HuH-7.5 (cell line): ENCODE measurements around the gene PDE1A.

Source experiments
- DNase-seq: peaks from one replicate; pipeline ENCODE4 v3.0.0; 2011; ENCODE audit warnings: low spot score

The PDE1A gene

DNA sequence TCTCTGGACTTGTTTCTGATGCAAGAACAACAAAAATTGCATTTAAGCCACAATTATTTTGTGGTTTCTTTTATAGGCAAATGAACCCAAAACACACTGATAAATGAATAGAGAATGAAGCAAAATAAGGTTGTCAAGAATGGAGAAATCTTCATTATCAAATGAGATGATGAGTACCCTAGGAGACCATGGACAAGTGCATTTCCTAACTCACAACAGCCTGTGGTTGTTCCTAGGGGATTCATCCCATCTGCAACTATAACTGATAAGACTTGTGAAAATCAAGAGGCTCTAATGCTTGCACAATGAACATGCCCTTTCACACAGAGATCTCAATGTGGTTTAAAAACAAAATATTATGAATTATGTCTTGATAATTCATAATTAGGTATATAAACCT, 159.9 kb downstream of the PDE1A start:
- no peak for DNase-seq

DNA sequence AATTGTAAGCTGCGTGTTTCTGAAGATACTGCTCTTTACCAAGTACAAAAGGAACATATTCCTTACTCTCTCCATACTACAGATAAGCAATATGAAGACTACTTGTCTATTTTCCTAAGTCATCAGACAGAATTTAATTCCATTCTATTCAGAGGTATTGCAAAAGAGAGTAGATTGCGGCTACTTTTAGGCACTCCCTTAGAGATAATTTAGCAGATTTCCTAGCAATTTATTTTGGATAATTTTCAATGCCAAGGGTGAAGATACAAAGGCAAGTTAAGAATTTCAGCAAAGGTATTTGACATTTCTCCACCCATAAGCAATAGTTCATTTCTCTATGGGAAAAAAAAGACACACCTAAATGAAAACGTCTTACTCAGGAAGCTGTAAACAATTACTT, 161.1 kb downstream of the PDE1A start:
- no peak for DNase-seq

DNA sequence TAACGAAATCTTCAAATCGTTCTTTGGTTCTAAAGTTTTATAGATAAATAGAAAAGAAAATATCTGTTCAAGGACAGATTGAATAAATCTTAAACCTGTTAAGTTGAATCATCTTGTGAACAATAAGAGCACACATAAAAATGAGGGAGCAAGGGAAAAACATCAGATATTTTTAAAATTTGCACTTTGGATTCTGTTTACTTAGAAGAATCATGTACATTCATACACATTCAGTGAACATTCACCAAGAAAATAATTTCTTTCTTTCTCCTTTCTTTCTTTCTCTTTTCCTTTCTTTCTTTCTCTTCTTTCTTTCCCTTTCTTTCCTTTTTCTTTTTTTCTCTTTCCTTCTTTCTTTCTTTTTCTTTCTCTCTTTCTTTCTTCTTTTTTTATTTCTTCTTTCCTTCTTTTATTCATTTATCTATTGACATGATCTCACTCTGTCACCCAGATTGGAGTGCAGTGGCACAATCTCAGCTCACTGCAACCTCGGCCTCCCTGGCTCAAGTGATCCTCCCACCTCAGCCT, 164.9 kb downstream of the PDE1A start:
- DNase-seq = no peak

DNA sequence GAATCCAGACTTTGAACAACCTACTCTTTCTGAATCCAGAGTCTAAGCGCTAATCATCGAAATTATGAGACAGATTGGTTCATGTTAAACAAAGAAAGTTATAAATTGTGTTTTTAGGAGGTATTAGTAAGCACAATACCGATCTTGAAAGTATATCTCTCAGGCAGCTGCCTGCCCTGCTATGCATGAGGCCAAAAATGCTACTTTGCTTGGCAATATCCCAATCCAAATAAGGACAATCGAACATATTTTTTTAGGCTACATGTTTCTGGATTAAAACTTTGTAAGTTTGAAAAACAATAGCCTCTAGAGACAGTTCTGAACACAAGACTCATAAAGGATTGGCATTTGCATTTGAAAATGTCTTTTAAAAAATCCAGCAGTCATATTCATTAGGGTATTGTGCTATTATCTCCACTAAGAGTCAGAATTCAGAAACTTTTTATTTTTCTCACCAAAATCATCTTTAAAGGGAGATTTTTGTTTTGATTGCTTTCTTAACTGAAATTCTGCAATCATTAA, 167.1 kb downstream of the PDE1A start:
- DNase-seq = no peak

DNA sequence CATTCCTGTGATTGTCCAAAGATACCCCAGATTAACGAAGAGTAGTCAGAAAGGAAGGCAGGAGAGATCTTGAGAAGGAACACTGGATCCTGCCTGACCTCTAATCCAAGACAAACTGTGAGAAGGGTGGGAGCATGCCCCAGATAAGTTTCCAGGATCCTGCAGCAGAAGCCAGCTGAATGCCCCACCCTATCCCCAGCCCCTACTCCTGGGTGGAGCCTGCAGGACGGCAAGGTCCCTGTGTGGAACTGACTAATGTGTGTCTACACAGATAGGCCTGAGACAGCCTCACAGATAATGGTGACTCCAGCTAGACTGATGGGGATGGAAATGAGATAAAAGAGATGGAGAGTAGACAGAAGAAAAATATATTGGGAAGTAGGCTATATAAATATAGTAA, 174.3 kb downstream of the PDE1A start:
- no peak for DNase-seq

DNA sequence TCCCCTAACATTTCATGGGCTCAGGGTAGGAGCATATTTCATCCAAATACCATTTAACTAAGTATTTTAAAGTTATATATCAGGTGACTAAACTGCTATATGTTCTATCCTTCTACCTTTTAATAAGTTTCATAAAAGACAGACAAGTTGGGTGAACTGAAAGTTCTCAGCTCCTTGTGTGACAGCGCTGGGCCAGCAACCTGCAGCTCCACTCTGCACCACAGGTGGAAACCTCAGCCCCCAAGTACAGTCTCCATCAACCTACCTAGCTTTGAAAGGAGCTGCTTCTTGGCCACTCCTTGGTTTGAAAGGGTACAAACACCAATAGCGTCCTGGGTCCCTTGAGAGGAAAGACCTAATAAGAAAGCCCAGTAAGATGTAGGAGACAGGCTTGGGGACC, 177.9 kb downstream of the PDE1A start:
- DNase-seq = no peak

DNA sequence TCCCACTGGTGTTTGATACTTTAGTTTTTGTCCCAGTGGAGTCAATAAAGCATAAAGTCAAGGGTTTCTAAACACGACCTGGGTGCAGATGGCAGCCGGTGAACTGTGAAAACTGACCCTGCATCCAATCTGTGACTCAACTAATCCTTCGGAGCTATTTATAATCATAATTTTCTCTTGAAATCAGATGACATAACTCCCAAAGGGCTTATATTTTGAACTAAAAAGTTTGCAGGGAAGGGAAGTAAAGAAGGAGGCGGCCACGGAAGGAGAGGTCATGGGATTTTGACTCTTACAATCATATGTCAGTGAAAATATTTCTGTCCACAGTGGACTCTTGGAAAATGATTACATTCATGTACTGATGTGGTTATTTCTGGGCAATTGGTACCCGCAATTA, 178.5 kb downstream of the PDE1A start:
- DNase-seq = no peak

DNA sequence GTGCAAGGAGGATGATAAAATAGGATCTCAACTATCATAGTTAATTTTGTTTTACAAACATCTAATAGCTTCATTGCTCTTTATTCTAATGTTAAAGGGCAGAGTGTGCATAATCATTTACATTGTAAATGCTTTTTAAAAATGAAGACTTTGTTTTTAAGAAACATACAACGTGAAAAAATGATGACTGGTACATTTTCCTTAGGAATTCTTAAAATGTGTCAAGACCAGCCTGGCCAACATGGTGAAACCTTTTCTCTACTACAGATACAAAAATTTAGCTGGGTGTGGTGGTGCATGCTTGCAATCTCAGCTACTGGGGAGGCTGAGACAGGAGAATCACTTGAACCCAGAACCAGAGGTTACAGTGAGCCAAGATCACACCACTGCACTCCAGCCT, 179.0 kb downstream of the PDE1A start:
- DNase-seq = no peak

DNA sequence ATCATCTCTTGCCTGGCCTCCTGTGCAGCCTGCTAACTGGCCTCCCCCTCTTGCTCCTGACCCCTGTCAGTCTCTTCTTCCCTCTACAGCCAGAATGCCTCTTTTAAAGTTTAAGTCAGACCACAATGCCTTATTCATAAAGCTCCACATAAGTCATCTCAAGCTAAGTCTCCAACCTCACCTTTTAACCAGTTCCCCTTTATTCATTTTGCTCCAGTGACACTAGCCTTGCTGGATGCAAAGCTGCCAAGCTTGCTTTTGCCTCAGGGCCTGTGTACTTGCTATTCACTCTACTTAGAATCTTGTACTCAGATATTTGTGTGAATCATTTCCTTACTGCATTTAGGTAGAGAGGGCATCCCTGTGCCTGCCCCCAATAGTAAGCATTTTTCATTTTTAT, 180.9 kb downstream of the PDE1A start:
- DNase-seq = no peak

DNA sequence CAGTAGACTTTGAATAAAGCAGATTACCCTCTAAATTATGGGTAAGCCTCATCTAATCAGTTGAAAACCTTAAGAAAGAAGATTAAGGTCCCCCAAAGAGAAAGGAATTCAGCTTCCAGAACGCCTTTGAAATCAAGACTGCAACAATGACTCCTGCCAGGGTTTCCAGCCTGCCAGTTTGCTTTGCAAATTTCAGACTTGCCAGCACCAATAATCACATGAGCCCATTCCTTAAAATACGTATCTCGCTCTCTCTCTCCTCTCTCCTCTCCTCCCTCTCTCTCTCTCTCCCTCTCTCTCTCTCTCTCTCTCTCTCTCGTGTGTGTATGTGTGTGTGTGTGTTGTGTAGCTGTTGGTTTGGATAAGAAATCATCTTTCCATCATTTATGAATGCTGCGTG, 184.2 kb downstream of the PDE1A start:
- DNase-seq = no peak

DNA sequence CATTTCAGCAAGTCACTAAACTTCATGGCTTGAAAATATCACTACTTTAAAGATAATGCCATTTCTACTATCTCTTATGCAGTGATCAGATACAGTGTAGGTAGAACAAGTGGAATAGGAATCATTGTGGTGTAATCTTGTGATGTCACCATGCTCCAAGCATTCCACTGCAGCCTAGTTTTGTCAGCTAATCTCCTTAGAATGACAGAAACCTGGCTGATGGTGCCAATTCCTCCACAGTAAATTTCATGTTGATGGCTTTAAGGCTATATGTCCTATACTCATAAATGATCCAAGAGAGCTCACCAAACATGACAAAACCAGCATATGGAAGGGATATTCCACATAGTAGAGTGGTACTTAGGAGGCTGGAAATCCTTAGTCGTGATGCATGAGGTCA, 184.9 kb downstream of the PDE1A start:
- DNase-seq = no peak

DNA sequence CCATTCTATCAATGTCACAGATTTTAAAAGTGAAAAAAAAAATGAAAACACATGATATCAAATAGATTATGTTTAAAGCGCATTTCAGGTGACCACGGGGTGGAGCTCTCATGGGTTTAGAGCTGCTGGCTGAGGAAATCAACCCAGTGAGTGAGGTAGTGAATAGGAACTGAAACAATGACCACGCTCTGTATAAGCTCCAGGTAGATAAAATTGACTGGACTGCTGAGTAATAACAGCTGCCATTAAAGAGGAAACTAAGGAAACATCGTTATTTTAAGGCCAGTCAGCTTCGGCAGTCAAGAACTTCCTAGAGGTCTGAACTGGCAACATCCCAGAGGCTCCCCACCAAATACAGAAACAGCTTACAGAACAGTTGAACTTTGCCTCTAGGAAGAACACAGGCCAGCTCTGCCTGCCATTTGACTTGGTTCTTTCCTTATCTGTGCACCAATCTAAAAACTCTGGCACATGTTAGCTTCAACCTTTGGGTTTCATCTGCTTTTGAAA, 185.9 kb downstream of the PDE1A start:
- DNase-seq = peak; percentile 28

DNA sequence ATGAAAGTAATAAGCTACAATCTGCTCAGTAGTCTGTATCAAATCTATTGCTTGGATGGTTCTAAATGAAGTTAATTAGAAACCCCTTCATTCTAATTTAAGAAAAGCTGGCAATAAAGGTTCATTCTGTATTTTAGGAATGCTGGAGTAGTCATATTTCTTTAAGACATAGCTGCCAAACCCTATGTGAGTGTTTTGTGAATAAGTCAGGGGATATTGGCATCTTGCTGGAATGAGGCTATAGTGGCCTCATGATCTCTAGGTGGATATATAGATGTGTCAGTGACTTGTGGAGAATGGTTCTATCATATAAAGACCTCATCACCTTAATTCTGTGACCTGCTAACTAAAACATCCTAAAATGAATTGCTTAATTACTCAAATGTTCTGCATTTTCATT, 196.3 kb downstream of the PDE1A start:
- DNase-seq = no peak

DNA sequence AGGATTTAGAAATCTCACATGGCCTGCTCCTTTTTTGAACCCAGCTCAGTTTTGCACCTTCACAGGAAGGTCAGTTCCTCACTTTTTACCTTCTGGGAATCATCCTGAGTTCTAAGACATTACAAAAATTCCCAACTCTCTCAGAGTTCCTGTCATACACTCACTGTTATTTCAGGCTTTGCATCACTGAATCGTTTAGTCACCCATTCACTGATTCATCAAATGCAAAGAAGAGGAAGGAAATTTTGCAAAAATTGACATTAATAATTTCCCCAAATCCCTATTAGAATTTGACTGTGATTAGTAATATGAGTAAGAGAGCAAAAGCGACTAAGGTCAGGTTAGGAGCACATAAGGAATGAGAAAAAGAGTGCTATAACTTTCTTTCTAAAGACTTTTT, 197.5 kb downstream of the PDE1A start:
- no peak for DNase-seq

DNA sequence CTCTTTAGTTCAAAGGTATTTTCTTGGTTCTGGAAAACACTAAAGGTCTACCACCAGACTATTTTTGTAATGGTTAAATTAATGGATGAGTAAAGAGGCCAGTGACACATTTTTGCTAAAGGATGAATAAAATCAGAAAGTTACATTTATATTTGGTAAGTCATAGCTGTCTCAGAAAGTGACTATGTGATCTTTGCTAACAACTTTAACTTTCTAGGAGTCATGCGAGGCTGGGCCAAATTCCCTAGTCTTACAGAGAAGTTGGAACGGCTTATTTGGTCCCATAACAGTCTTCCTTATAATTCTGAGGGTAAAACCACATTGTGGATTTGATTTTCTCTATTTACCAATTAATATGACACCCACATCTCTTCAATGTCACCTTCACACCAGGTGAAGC, 198.1 kb downstream of the PDE1A start:
- no peak for DNase-seq

DNA sequence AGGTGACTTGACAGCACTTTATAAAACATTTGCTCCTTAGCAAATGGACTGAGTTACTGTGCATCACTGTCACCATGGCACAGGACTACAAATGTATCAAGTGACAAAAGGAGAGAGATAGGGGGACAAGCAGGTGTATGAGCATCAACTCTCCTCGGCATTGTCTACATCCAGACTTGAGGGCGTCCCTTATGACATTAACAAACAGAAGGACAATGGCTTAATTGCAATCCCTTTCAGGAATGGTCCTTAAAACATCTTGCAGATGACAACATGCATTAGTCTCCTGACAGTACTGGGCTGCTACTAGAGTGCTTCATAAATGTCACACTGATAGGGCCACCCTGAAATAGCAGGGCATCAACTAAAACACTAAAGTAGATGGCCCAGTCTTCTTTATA, 198.8 kb downstream of the PDE1A start:
- DNase-seq = no peak

DNA sequence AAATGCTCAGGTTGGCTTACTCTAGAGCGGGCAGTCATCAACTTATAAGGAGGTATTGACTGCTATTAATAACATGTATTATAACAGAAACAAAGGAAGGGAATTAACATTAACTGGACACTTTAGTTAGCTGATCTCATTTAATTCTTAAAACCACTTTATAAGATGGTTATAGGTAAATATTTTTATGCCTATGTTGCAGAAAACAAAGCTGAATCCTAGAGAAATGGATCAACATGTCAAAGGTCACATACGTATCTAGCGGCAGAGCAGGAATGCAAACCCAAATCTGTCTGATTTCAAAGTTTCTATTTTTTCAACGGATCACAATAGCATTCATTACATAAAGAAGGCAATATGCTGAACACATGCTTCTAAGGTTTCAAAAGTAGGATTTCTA, 200.0 kb downstream of the PDE1A start:
- no peak for DNase-seq

DNA sequence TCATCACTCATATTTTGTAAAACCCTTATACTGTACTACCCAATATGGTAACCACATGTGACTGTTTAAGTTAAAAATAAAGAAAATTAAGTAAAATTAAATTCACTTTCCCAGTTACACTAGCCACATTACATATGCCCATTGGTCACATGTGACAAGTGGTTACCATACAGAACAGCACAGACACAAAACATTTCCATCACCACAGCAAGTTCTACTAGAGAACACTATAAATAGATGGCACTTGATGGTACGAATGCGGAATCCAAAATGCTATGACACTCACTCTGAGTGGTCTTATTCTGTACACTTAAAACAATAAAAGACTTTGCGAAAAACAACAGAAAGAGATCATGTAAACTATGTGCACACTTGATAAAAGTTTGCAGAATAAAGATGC, 202.2 kb downstream of the PDE1A start:
- no peak for DNase-seq

DNA sequence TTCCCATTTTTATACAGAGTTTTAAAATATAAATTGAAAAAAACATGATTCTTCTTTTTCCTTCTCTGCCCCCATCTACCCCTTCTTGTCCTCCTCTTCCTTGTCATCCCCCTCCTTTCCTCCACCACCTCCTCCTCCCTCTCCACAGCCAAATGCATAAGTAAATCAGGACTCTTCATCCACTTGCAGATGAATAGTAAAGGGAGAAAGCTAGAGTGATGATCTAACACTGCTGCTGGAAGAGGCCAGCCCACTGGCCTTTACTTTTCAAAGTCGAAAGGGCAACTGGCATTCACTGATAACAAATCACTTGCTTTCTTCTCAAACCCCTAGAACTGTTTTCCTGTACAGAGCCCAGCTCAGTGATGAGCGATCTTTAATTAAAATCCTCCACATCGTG, 205.8 kb downstream of the PDE1A start:
- DNase-seq = no peak

DNA sequence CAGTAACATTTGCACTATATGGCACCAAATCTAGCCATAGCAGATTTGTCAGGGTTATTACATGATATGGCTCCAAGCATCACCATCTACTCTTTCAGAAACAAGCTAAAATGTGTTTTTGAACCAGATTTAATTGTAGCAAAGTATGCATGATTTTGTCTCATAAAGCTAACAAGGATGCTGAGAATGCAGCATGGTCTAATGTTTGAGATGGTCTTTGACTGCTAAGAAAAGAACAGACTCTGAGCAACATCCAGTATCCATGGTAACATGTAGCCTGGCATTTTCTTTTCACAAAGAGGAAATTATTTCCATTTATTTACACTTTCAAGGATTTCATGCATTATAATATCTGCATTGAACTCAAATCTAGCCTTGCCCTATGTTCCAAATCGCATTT, 206.5 kb downstream of the PDE1A start:
- no peak for DNase-seq

DNA sequence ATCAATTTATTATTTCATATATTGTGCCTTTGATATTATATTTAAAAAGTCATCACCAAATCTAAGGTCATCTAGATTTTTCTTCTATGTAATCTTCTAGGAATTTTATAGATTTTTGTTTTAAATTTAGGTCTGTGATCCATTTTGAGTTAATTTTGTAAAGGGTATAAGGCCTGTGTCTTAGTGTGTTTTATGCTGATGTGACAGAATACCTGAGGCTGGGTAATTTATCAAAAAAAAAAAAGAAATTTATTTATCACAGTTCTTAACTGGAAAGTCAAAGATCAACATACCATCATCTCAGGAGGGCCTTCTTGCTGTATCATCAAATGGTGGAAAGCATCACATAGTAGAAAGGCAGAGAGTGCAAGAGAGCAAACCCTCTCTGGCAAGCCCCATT, 216.2 kb downstream of the PDE1A start:
- no peak for DNase-seq

DNA sequence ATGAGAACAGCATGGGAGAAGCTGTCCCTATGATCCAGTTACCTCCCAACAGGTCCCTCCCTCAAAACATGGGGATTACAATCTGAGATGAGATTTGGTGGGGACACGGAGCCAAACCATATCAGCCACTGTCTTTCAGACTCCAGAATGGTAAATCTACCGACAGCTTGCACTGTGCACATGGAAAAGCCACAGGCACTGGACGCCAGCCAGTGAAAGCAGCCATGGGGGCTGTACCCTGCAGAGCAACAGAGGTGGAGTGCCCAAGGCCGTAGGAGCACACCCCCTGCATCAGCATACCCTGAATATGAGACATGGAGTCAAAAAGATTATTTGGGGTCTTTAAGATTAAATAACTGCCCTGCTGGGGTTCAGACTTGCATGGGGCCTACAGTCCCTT, 218.4 kb downstream of the PDE1A start:
- DNase-seq = no peak

DNA sequence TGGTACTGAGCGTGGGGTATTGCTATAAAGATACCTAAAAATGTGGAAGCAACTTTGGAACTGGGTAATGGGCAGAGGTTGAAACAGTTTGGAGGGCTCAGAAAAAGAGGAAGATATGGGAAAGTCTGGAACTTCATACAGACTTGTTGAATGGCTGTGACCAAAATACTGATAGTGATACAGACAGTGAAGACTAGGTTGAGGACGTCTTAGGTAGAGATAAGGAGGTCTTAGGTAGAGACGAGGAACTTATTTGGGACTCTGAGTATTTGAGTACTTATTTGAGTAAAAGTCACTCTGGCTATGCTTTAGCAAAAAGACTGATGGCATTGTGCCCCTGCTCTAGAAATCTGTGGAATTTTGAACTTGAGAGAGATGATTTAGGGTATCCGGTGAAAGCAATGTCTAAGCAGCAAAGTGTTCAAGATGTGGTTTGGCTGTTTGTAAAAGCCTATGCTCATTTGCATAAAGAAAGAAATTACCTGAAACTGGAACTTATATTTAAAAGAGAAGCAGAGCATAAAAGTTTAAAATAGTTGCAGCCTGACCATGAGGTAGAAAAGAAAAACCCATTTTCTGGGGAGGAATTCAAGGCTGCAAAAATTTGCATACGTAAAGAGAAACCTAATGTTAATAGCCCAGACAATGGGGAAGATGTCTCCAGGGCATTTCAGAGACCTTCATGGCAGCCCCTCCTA, 219.6 kb downstream of the PDE1A start:
- DNase-seq = no peak

DNA sequence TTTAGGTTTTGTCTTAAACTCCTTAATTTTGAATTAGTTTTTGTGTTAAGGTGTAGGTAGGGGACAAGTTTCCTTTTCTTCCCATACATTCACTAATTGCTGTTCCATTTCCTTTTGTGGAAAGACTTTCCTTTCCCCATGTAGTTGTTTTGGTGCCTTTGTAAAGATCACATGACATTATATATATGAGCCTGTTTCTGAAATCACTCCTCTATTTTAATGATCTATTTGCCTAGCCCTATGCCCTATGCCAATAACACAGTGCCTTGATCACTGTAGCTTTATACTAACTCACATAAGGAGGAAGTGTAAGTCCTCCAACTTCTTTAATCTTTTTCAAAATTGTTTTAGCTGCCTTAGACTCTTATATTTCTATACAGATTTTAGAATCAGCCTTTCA, 229.3 kb downstream of the PDE1A start:
- no peak for DNase-seq
